Uterus (tissue), 4 donors: ENCODE data around the gene COMMD6. TPM values are rescaled to one million over a fixed set of nuclear protein-coding genes. Genes with fewer than 3 reads are reported as not detected.

ENCODE experiments used
- DNase-seq, 2 donors: peaks; one replicate each; pipeline ENCODE4 v3.0.0-alpha.2; 2019 to 2020
- H3K27ac ChIP-seq, 2 donors: fragments of 200-600 bp; sonication (generic); 1 replicate in 1 of 2; 2 replicates in 1 of 2; pipeline ENCODE4 v1.5.1; 2016 to 2018
- H3K27me3 ChIP-seq, 2 donors: fragments of 200-600 bp; sonication (generic); one replicate each; pipeline ENCODE4 v1.5.1; 2018 to 2019; ENCODE audit warnings: control low read depth in 1 of 2
- H3K36me3 ChIP-seq, 2 donors: fragments of 200-600 bp; sonication (generic); one replicate each; pipeline ENCODE4 v1.5.1; 2019; ENCODE audit warnings: control low read depth in 1 of 2
- H3K4me1 ChIP-seq, 2 donors: fragments of 200-600 bp; sonication (generic); one replicate each; pipeline ENCODE4 v1.5.1; 2018 to 2019; ENCODE audit warnings: control low read depth in 1 of 2
- H3K4me3 ChIP-seq, 2 donors: fragments of 200-600 bp; sonication (generic); 1 replicate in 1 of 2; 2 replicates in 1 of 2; pipeline ENCODE4 v1.5.1; 2018 to 2019; ENCODE audit warnings: mild to moderate bottlenecking in 1 of 2
- H3K9me3 ChIP-seq, 2 donors: fragments of 200-600 bp; sonication (generic); one replicate each; pipeline ENCODE4 v1.5.1; 2019; ENCODE audit warnings: control low read depth in 1 of 2
- POLR2A ChIP-seq, 2 donors: fragments of 450-650 bp; IDR thresholded peaks; one replicate each; pipeline ENCODE4 v1.6.1; 2016; ENCODE audit warnings: antibody characterized with exemption in 2 of 2, mild to moderate bottlenecking in 1 of 2, moderate library complexity in 1 of 2
- intact Hi-C: fragments of 100-400 bp; cut with DNase I; formaldehyde crosslinking; loops from one replicate; pipeline ENCODE4 v1.15.1; 2023; ENCODE audit warnings: low total_unique reads
- total RNA-seq, 4 donors: library from RNA; depleted of rRNA in 3 of 4; stranded (reverse); fragments of >200 nt in 3 of 4; gene quantifications; one replicate each; pipeline versions ENCODE4 v1.1.0 to v1.2.4, GENCODE V29; 2014 to 2023
- TF ChIP-seq, protein P1 (sequence below), 4 experiments: fragments of 200-600 bp in 2 of 4; fragments of 450-650 bp in 2 of 4; sonication (generic) in 2 of 4; IDR thresholded peaks; one replicate each; pipeline ENCODE4 v1.5.1; 2016 to 2019; ENCODE audit warnings: antibody characterized with exemption in 4 of 4, mild to moderate bottlenecking in 2 of 4, moderate library complexity in 1 of 4
- donor health status: DM: yes; HTN: yes; CAD: no.

Gene COMMD6
- total RNA-seq, 4 donors from 2014 or later = 33.7 to 1,264 (median 574) TPM

DNA sequence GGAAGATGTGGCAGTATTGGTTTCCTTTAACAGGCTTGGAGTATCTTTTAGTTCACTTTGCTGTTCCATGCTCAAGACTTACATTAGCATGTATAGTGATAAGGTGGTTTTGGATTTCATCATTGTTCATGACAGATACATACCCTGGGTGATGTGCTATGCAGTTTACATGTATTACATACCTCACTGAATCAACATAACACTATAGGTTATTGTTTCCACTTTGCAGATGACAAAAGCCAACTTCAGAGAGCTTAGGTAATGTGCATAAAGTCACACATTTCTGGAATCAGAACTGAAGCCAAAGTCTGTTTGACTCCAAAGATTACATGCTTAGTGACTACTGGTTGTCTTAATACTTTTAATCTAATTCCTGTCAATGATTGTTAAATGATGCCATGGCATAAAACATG, 7.1 kb downstream of the COMMD6 start:
- no peak for DNase-seq
- Histone ChIP-seq H3K27ac (no peak overlapping the region), H3K9me3 (no peaks in the 10 kb centered on the region), H3K27me3 (no peaks in the 10 kb centered on the region), H3K36me3 (no peaks in the 10 kb centered on the region), H3K4me1 (no peaks in the 10 kb centered on the region), H3K4me3 (no peak overlapping the region)
- intact Hi-C loops = no loop called here
- TF ChIP-seq POLR2A (IDR thresholded peaks at IDR 0.05) = no peak
- TF ChIP-seq, protein P1, sequence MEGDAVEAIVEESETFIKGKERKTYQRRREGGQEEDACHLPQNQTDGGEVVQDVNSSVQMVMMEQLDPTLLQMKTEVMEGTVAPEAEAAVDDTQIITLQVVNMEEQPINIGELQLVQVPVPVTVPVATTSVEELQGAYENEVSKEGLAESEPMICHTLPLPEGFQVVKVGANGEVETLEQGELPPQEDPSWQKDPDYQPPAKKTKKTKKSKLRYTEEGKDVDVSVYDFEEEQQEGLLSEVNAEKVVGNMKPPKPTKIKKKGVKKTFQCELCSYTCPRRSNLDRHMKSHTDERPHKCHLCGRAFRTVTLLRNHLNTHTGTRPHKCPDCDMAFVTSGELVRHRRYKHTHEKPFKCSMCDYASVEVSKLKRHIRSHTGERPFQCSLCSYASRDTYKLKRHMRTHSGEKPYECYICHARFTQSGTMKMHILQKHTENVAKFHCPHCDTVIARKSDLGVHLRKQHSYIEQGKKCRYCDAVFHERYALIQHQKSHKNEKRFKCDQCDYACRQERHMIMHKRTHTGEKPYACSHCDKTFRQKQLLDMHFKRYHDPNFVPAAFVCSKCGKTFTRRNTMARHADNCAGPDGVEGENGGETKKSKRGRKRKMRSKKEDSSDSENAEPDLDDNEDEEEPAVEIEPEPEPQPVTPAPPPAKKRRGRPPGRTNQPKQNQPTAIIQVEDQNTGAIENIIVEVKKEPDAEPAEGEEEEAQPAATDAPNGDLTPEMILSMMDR (IDR thresholded peaks at IDR 0.05) = no peak

DNA sequence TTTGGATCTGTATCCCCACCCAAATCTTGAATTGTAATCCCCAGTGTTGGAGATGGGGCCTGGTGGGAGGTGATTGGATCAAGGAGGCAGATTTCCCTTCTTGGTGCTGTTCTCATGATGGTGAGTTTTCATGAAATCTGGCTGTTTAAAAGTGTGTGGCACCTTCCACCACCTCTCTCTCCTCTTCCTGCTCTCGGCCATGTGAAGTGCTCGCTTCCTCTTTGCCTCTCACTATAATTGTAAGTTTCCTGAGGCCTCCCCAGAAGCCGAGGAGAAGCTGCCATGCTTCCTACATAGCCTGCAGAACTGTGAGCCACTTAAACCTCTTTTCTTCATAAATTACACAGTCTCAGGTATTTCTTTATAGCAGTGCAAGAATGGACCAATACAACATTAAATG, 15.7 kb downstream of the COMMD6 start:
- DNase-seq = no peak
- TF ChIP-seq POLR2A (IDR thresholded peaks at IDR 0.05) = no peak
- TF ChIP-seq, protein P1 (IDR thresholded peaks at IDR 0.05) = no peak
- H3K4me1 ChIP-seq = no peaks in the 10 kb centered on the region
- H3K9me3 ChIP-seq = no peaks in the 10 kb centered on the region
- intact Hi-C loops = no loop called here
- H3K27ac ChIP-seq = no peak overlapping the region
- no peaks in the 10 kb centered on the region for H3K36me3 ChIP-seq
- no peak overlapping the region for H3K4me3 ChIP-seq
- H3K27me3 ChIP-seq = no peaks in the 10 kb centered on the region

DNA sequence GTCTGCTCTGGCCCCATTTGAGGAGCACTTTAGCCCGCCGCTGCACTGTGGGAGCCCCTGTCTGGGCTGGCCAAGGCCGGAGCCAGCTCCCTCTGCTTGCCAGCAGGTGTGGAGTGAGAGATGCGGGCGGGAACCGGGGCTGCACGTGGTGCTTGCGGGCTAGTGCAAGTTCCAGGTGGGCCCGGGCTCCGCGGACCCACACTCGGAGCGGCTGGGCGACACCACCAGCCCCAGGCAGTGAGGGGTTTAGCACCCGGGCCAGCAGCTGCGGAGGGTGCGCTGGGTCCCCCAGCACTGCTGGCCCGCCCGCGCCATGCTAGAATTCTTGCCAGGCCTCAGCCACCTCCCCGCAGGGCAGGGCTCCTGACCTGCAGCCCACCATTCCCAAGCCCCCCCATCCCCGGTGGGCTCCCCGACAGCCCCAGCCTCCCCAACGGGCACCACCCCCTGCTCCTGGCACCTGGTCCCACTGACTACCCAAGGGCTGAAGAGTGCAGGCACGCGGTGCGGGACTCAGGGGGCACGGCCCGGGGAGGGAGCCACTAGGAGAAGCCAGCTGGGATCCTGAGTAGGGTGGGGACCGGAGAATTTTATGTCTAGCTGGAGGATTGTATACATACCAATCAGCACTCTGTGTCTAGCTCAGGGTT, 19.1 kb downstream of the COMMD6 start:
- no peak for DNase-seq

DNA sequence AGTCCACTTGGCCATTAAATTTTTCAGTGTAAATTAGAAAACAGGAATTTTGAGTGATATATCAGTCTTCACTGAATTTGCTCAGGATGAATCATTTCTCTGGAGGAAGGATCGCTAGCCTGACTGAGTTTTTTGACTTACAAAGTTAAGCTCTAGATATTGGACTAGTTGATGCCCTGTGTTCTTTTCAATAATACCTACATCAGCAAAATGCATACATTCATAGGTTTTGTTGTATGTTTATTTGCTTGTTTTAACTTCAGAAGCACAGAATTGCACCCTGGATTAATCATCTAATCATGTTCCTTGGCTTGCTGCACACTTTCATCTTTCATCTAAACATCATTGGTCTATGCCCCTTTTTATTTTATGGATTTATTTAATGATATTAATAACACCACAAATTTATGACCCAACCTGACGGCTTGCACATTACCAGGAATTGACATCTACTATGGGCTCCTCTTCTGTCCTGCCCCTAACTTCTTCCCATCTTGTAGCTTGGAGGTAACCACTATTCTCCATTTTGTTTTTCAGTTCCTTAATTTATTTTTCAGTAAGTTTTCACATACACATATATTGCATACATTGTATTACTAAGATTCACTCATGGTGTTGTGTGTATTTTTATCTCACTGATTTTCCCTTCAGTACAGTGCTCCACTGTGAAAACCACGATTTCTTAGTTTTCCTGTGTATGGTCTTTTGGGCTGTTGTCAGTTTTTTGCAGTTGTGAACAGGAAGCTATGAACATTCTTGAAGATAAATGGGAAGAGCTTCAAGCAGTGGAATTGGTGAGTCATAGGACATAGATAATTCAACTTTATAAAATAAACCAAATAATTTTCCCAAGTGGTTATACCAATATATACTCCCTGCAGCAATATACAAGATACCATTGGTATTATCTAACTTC, 23.3 kb downstream of the COMMD6 start:
- Histone ChIP-seq H3K36me3 (no peaks in the 10 kb centered on the region), H3K27ac (no peak overlapping the region), H3K9me3 (no peaks in the 10 kb centered on the region), H3K27me3 (no peaks in the 10 kb centered on the region), H3K4me3 (no peak overlapping the region), H3K4me1 (no peaks in the 10 kb centered on the region)
- DNase-seq = no peak
- no peak for TF ChIP-seq POLR2A (IDR thresholded peaks at IDR 0.05)
- TF ChIP-seq, protein P1 (IDR thresholded peaks at IDR 0.05) = no peak
- intact Hi-C loops = no loop called here

More for the DNA sequence above, 19.1 kb downstream of the COMMD6 start:
- no peak overlapping the region for H3K4me3 ChIP-seq
- no peaks in the 10 kb centered on the region for H3K9me3 ChIP-seq
- TF ChIP-seq POLR2A (IDR thresholded peaks at IDR 0.05) = no peak
- TF ChIP-seq, protein P1 (IDR thresholded peaks at IDR 0.05) = no peak
- H3K36me3 ChIP-seq = no peaks in the 10 kb centered on the region
- no peaks in the 10 kb centered on the region for H3K27me3 ChIP-seq
- no peak overlapping the region for H3K27ac ChIP-seq
- intact Hi-C loops = no loop called here
- H3K4me1 ChIP-seq = no peaks in the 10 kb centered on the region

DNA sequence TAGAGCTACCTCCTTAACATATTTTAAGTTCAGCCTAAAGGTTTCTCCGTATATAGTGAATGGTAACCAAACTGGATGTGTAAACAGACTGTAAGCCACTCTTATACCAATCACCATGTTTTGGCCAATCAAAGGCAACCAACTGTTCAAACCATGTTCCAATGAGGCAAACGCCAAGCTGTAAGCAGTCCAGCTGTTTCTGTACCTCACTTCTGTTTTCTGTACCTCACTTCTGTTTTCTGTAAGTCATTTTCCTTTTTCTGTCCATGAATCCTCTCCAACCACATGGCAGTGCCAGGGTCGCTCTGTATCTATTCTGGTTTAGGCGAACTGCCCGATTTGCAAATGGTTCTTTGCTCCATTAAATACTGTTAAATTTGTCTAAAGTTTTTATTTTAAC, 24.4 kb downstream of the COMMD6 start:
- H3K4me1 ChIP-seq = no peaks in the 10 kb centered on the region
- no peak overlapping the region for H3K4me3 ChIP-seq
- H3K36me3 ChIP-seq = no peaks in the 10 kb centered on the region
- H3K9me3 ChIP-seq = no peaks in the 10 kb centered on the region
- no peak for TF ChIP-seq POLR2A (IDR thresholded peaks at IDR 0.05)
- TF ChIP-seq, protein P1 (IDR thresholded peaks at IDR 0.05) = no peak
- DNase-seq = no peak
- H3K27me3 ChIP-seq = no peaks in the 10 kb centered on the region
- no peak overlapping the region for H3K27ac ChIP-seq
- intact Hi-C loops = no loop called here
